HepG2 (cell line): ENCODE measurements around the gene MTX1. TPM values are rescaled to one million over a fixed set of nuclear protein-coding genes. Genes with fewer than 3 reads are reported as not detected.

ENCODE experiments used
- ATAC-seq: fragments of 200-7000 bp; cut with Tn5 transposase; 3 replicates; pipeline ENCODE4 v1.9.1; 2020; ENCODE audit warnings: mild to moderate bottlenecking, moderate library complexity
- BruUV-seq: library from RNA; stranded (reverse); fragments of 400-500 nt; replicated peaks from 2 replicates; lab custom pipeline; 2021; lab: Mats Ljungman, UMichigan
- CTCF ChIA-PET: fragments of 300-600 bp; formaldehyde crosslinking; extraction: SDS; loops from one replicate; lab custom pipeline; 2021; ENCODE audit warnings: low total read pairs, inconsistent platforms, low intra/inter-chr PET ratio; lab: Yijun Ruan, JAX
- POLR2A ChIA-PET: fragments of 350-600 bp; sonication (Branson Sonifier 250); formaldehyde crosslinking; loops from one replicate; lab custom pipeline; 2020; ENCODE audit warnings: antibody characterized with exemption, inconsistent platforms; lab: Yijun Ruan, JAX
- DNase-seq: peaks from one replicate; pipeline ENCODE4 v3.0.0-alpha.2; 2015; ENCODE audit warnings: low spot score
- FAIRE-seq: peaks from 3 replicates; lab custom pipeline; 2011; peaks lifted over from hg19 to GRCh38; lab: Jason Lieb, UNC
- H2AFZ ChIP-seq: one replicate; pipeline ENCODE4 v1.6.1; 2011; ENCODE audit warnings: low read length, inconsistent platforms
- H3K27ac ChIP-seq: fragments of 300-600 bp; 3 replicates; pipeline ENCODE4 v1.8.0; 2011; ENCODE audit warnings: mixed run types, mild to moderate bottlenecking, mixed read lengths, low read length, inconsistent platforms; ENCODE audit not compliant: insufficient read depth; ENCODE audit errors: extremely low read length
- H3K27me3 ChIP-seq, 2 experiments: fragments of 200-600 bp in 1 of 2; 2 replicates in 1 of 2; 3 replicates in 1 of 2; pipeline versions ENCODE4 v1.6.0 to v1.8.0; 2011; ENCODE audit warnings: low read length in 2 of 2, mild to moderate bottlenecking in 2 of 2, moderate library complexity in 2 of 2, inconsistent platforms in 1 of 2; ENCODE audit not compliant: insufficient read depth in 2 of 2, control insufficient read depth in 1 of 2
- H3K36me3 ChIP-seq, 2 experiments: fragments of 200-600 bp in 1 of 2; replicated peaks in 1 of 2; 2 replicates in 1 of 2; 3 replicates in 1 of 2; pipeline versions ENCODE4 v1.5.1 to v1.8.0; 2011; ENCODE audit warnings: low read length in 2 of 2, inconsistent platforms in 1 of 2; ENCODE audit not compliant: insufficient read depth in 2 of 2, control insufficient read depth in 1 of 2
- H3K4me1 ChIP-seq: 2 replicates; pipeline ENCODE4 v1.5.1; 2012; ENCODE audit warnings: low read length, inconsistent platforms; ENCODE audit not compliant: insufficient read depth
- H3K4me2 ChIP-seq: 2 replicates; pipeline ENCODE4 v1.6.0; 2011; ENCODE audit warnings: low read depth, low read length, inconsistent platforms
- H3K4me3 ChIP-seq, 3 experiments: fragments of 200-600 bp in 1 of 3; sonication (generic), shearing (Covaris generic) in 1 of 3; replicated peaks in 1 of 3; 2 replicates each; pipeline ENCODE4 v1.5.1; 2011 to 2016; ENCODE audit warnings: low read length in 3 of 3, inconsistent platforms in 2 of 3, low read depth in 2 of 3, mild to moderate bottlenecking in 2 of 3, control low read depth in 1 of 3, mixed read lengths in 1 of 3; ENCODE audit not compliant: insufficient read depth in 1 of 3
- H3K79me2 ChIP-seq: one replicate; pipeline ENCODE4 v1.6.1; 2011; ENCODE audit warnings: low read length, inconsistent platforms; ENCODE audit not compliant: insufficient read depth
- H3K9ac ChIP-seq: 2 replicates; pipeline ENCODE4 v1.6.0; 2011; ENCODE audit warnings: mild to moderate bottlenecking, low read depth, low read length, inconsistent platforms; ENCODE audit not compliant: insufficient read depth
- H3K9me3 ChIP-seq: 2 replicates; pipeline ENCODE4 v1.5.1; 2012; ENCODE audit warnings: mild to moderate bottlenecking, low read length
- H4K20me1 ChIP-seq: 2 replicates; pipeline ENCODE4 v1.6.0; 2011; ENCODE audit warnings: inconsistent platforms, mild to moderate bottlenecking, low read length, moderate library complexity; ENCODE audit not compliant: insufficient read depth
- MATR3 ChIP-seq: sonication (generic); formaldehyde crosslinking; IDR thresholded peaks from 2 replicates; pipeline ENCODE4 v1.4.0; 2020; ENCODE audit warnings: missing genetic modification reagents
- MIER3 ChIP-seq: IDR thresholded peaks from 2 replicates; pipeline ENCODE4 v1.6.1; 2016; ENCODE audit warnings: missing compliant biosample characterization, borderline replicate concordance
- NCOA5 ChIP-seq: sonication (generic); formaldehyde crosslinking; IDR thresholded peaks from 2 replicates; pipeline ENCODE4 v1.4.0; 2020; ENCODE audit warnings: missing genetic modification reagents
- ONECUT2 ChIP-seq: sonication (generic); formaldehyde crosslinking; IDR thresholded peaks from 2 replicates; pipeline ENCODE4 v1.4.0; 2020; ENCODE audit warnings: missing genetic modification reagents
- RFX3 ChIP-seq: IDR thresholded peaks from 2 replicates; pipeline ENCODE4 v1.6.1; 2016; ENCODE audit warnings: missing biosample characterization, missing genetic modification reagents
- RXRA ChIP-seq: sonication (generic); formaldehyde crosslinking; IDR thresholded peaks from 2 replicates; pipeline ENCODE4 v1.5.1; 2020; ENCODE audit warnings: missing genetic modification reagents
- SMAD9 ChIP-seq: sonication (generic); formaldehyde crosslinking; IDR thresholded peaks from 2 replicates; pipeline ENCODE4 v1.5.1; 2020; ENCODE audit warnings: mild to moderate bottlenecking, missing genetic modification reagents
- SMYD3 ChIP-seq: sonication (generic); formaldehyde crosslinking; IDR thresholded peaks from 2 replicates; pipeline ENCODE4 v1.8.1; 2023; ENCODE audit warnings: mild to moderate bottlenecking, missing genetic modification reagents
- TEAD3 ChIP-seq: optimal IDR thresholded peaks from 2 replicates; pipeline ENCODE3; 2016; ENCODE audit warnings: borderline replicate concordance
- ZNF20 ChIP-seq: sonication (generic); formaldehyde crosslinking; IDR thresholded peaks from 2 replicates; pipeline ENCODE4 v1.4.0; 2020; ENCODE audit warnings: mild to moderate bottlenecking, moderate library complexity, missing genetic modification reagents
- ZNF572 ChIP-seq: sonication (generic); formaldehyde crosslinking; IDR thresholded peaks from 2 replicates; pipeline ENCODE4 v1.5.1; 2020; ENCODE audit warnings: mild to moderate bottlenecking, missing genetic modification reagents
- ZNF713 ChIP-seq: sonication (generic); formaldehyde crosslinking; IDR thresholded peaks from 2 replicates; pipeline ENCODE4 v1.4.0; 2020; ENCODE audit warnings: mild to moderate bottlenecking, missing genetic modification reagents
- whole genome bisulfite sequencing: methylation state at CpG from one replicate; pipeline ENCODE4 v1.1.6; 2017; ENCODE audit warnings: low lambda C conversion rate; 5-methylcytosine and 5-hydroxymethylcytosine counted together
- in situ Hi-C: cut with HindIII; loops from 2 replicates; pipeline ENCODE4 v1.10.0; 2017; ENCODE audit warnings: low pct_unique_long_range_greater_than_20kb; ENCODE audit not compliant: extremely low pct_ligation_motif_present
- intact Hi-C: fragments of 100-400 bp; cut with micrococcal nuclease; formaldehyde crosslinking; loops from one replicate; pipeline ENCODE4 v1.10.0; 2022; ENCODE audit not compliant: unreplicated experiment
- polyA plus RNA-seq, 8 experiments: library from polyadenylated mRNA; depleted of rRNA in 3 of 8; stranded (reverse) in 7 of 8; unstranded in 1 of 8; fragments of >200 nt; fragmentation: Illumina TruSeq in 4 of 8; extraction: Trizol in 4 of 8; gene quantifications; 2 replicates each; pipeline versions ENCODE4 v1.2.1 to v1.2.3, GENCODE V29; 2011 to 2016; ENCODE audit warnings: low read depth in 4 of 8, missing spikeins in 1 of 8, mixed read lengths in 1 of 8; ENCODE audit not compliant: insufficient read depth in 1 of 8
- total RNA-seq, 5 experiments: library from RNA; depleted of rRNA; stranded (reverse); fragments of >200 nt; fragmentation: Illumina TruSeq; extraction: Trizol; gene quantifications; 2 replicates each; pipeline ENCODE4 v1.2.3, GENCODE V29; 2016; ENCODE audit warnings: low read depth in 1 of 5

Gene MTX1
- total and polyA plus RNA-seq, 2 of the 13 experiments (the other 11 are each of a cell fraction or from before 2014, with no cell fraction given): 64.5 to 72.6 TPM

GRCh38 chr1:155168456-155169210 is 39.9 kb upstream of the MTX1 start:
- H3K27me3 ChIP-seq: 0 out of 5 replicates have a peak, but pooled peaks cover 0 to 8% of the 10 kb centered on the region in 2 experiments
- POLR2A ChIA-PET: interaction anchor here (0.6 to 5.9 kb wide), 4 partner anchors 37 to 80 kb away, joined by 3 to 56 read pairs (median 16); partner anchors contain the start of gene EFNA1
- H3K9ac ChIP-seq: no peak overlapping the region
- no peak overlapping the region for H2AFZ ChIP-seq
- WGBS: 95% methylated on average over 10 of the region's 10 CpGs
- ATAC-seq (no peak), FAIRE-seq (no peak), DNase-seq (no peak)
- H3K79me2 ChIP-seq: peaks cover 10% of the 10 kb centered on the region
- no peak overlapping the region for H3K4me3 ChIP-seq
- H3K36me3 ChIP-seq: peaks cover 0 to 12% of the 10 kb centered on the region in 2 experiments; a peak in 2 of 5 replicates
- intact Hi-C loops: no loop called here
- CTCF ChIA-PET: interaction anchor here (0.7 to 5.3 kb wide), 9 partner anchors 33 to 106 kb away, joined by 3 to 165 read pairs (median 6); partner anchors contain the start of genes EFNA1 and SLC50A1
- no peaks in the 10 kb centered on the region for H3K9me3 ChIP-seq
- peaks cover 40% of the 10 kb centered on the region for H3K4me1 ChIP-seq
- no TSS peak for BruUV-seq
- 0 out of 2 replicates have a peak, but pooled peaks have one; percentile 6 for TF ChIP-seq ZNF572
- TF ChIP-seq ZNF20: no peak
- no peaks in the 10 kb centered on the region for H4K20me1 ChIP-seq
- no peak overlapping the region for H3K4me2 ChIP-seq
- in situ Hi-C loops: loop anchor here (5.0 kb wide), 1 partner anchor 76 kb away; no protein-coding TSS in a partner anchor
- H3K27ac ChIP-seq: no peak overlapping the region

- Histone ChIP-seq H4K20me1 (no peaks in the 10 kb centered on the region), H3K4me2 (no peak overlapping the region), H2AFZ (no peak overlapping the region), H3K9me3 (no peaks in the 10 kb centered on the region), H3K9ac (no peak overlapping the region), H3K36me3 (peaks cover 0 to 12% of the 10 kb centered on the region in 2 experiments; a peak in 2 of 5 replicates), H3K79me2 (peaks cover 10% of the 10 kb centered on the region), H3K27ac (no peak overlapping the region), H3K27me3 (0 out of 5 replicates have a peak, but pooled peaks cover 0 to 8% of the 10 kb centered on the region in 2 experiments), H3K4me3 (no peak overlapping the region), H3K4me1 (peaks cover 41% of the 10 kb centered on the region)
- intact Hi-C loops (no loop called here), in situ Hi-C loops (loop anchor here (5.0 kb wide), 1 partner anchor 77 kb away; no protein-coding TSS in a partner anchor)
- no peak for ATAC-seq
- WGBS: 83% methylated on average over 5 of the region's 5 CpGs
- no peak for DNase-seq
- no TSS peak for BruUV-seq
- FAIRE-seq: no peak
- TF ChIP-seq ZNF713 (CRISPR knock-in tag) (no peak), MIER3 (CRISPR knock-in tag) (no peak), RXRA (no peak), TEAD3 (no peak), MATR3 (CRISPR knock-in tag) (no peak), SMAD9 (CRISPR knock-in tag) (no peak), RFX3 (CRISPR knock-in tag) (no peak), NCOA5 (no peak), SMYD3 (CRISPR knock-in tag) (no peak), ONECUT2 (CRISPR knock-in tag) (no peak)
- ChIA-PET CTCF (interaction anchor here (5.3 kb wide), 1 partner anchor 76 kb away, joined by 165 read pairs; no protein-coding TSS in a partner anchor), POLR2A (interaction anchor here (2.9 to 5.9 kb wide), 2 partner anchors 42 to 78 kb away, joined by 28 to 56 read pairs; partner anchors contain the start of gene EFNA1)
These were observed 39.0 kb upstream of the MTX1 start for GRCh38 chr1:155169541-155169940.
